GM18505 (cell line): ENCODE data around the gene HOOK2.

Experiments
- ATAC-seq: cut with Tn5 transposase; IDR thresholded peaks from one replicate; pipeline ENCODE4 v1.9.1; 2021; ENCODE audit not compliant: unreplicated experiment
- POLR2A ChIP-seq: IDR thresholded peaks from 4 replicates; pipeline ENCODE4 v1.6.1; 2011; ENCODE audit warnings: borderline replicate concordance; ENCODE audit not compliant: insufficient read depth, insufficient read length; ENCODE audit errors: extremely low read depth

Gene HOOK2

GRCh38 chr19:12782424-12783290 lies 7.3 kb upstream of the HOOK2 start:
- peak; percentile 28 for ATAC-seq
- peak; percentile 66 for TF ChIP-seq POLR2A

GRCh38 chr19:12782174-12782423 lies 6.7 kb upstream of the HOOK2 start:
- ATAC-seq = no peak
- TF ChIP-seq POLR2A = no peak

- ATAC-seq = no peak
- no peak for TF ChIP-seq POLR2A
Observed at GRCh38 chr19:12779162-12779993, 4.0 kb upstream of the HOOK2 start.

- no peak for TF ChIP-seq POLR2A
- ATAC-seq = no peak
Observed at GRCh38 chr19:12778905-12779161, 3.5 kb upstream of the HOOK2 start.

- ATAC-seq = no peak
Observed at GRCh38 chr19:12778017-12778904, 2.9 kb upstream of the HOOK2 start.

GRCh38 chr19:12777217-12778016 lies 2.1 kb upstream of the HOOK2 start:
- ATAC-seq = peak; percentile 36
- TF ChIP-seq POLR2A = no peak

More at GRCh38 chr19:12778017-12778904, 2.9 kb upstream of the HOOK2 start:
- peak; percentile 73 for TF ChIP-seq POLR2A

- TF ChIP-seq POLR2A = no peak
- no peak for ATAC-seq
Observed at GRCh38 chr19:12773571-12773970, 1.8 kb downstream of the HOOK2 start.

GRCh38 chr19:12772323-12772722 lies 3.0 kb downstream of the HOOK2 start:
- no peak for ATAC-seq
- TF ChIP-seq POLR2A = no peak

- no peak for ATAC-seq
- TF ChIP-seq POLR2A = no peak
Observed at GRCh38 chr19:12770922-12771321, 4.4 kb downstream of the HOOK2 start.

GRCh38 chr19:12769689-12770088 lies 5.7 kb downstream of the HOOK2 start:
- no peak for TF ChIP-seq POLR2A
- ATAC-seq = no peak

- no peak for TF ChIP-seq POLR2A
- no peak for ATAC-seq
Observed at GRCh38 chr19:12767666-12768065, 7.7 kb downstream of the HOOK2 start.

- no peak for TF ChIP-seq POLR2A
Observed at GRCh38 chr19:12767150-12767549, 8.2 kb downstream of the HOOK2 start.

GRCh38 chr19:12766051-12766521 lies 9.3 kb downstream of the HOOK2 start:
- ATAC-seq = no peak
- no peak for TF ChIP-seq POLR2A

More at GRCh38 chr19:12767150-12767549, 8.2 kb downstream of the HOOK2 start:
- ATAC-seq = no peak

GRCh38 chr19:12764698-12765097 lies 10.7 kb downstream of the HOOK2 start:
- ATAC-seq = no peak
- no peak for TF ChIP-seq POLR2A
